HEK293 (cell line): ENCODE data around the gene CDK5.

Source experiments
- PBX3 ChIP-seq: sonication (generic); formaldehyde crosslinking; IDR thresholded peaks from 2 replicates; pipeline ENCODE4 v1.8.1; 2022; ENCODE audit warnings: mild to moderate bottlenecking, moderate library complexity, missing genetic modification reagents
- TCF7L2 ChIP-seq: IDR thresholded peaks from 2 replicates; pipeline ENCODE4 v1.6.1; 2011; ENCODE audit warnings: low read depth, mild to moderate bottlenecking, inconsistent platforms, low read length, moderate library complexity, borderline replicate concordance
- ZNF132 ChIP-seq: fragments of 450-650 bp; formaldehyde crosslinking; IDR thresholded peaks from 2 replicates; pipeline ENCODE4 v1.5.1; 2017; ENCODE audit warnings: missing biosample characterization, missing genetic modification characterization, borderline replicate concordance
- ZNF146 ChIP-seq: fragments of 450-650 bp; formaldehyde crosslinking; IDR thresholded peaks from 2 replicates; pipeline ENCODE4 v1.5.1; 2016; ENCODE audit warnings: missing biosample characterization, missing genetic modification characterization
- ZNF157 ChIP-seq: fragments of 450-650 bp; formaldehyde crosslinking; IDR thresholded peaks from 2 replicates; pipeline ENCODE4 v1.5.1; 2016; ENCODE audit warnings: missing biosample characterization, missing genetic modification characterization
- ZNF701 ChIP-seq: fragments of 450-650 bp; formaldehyde crosslinking; IDR thresholded peaks from 2 replicates; pipeline ENCODE4 v1.5.1; 2016; ENCODE audit warnings: missing biosample characterization, missing genetic modification characterization
- ZSCAN23 ChIP-seq: fragments of 450-650 bp; formaldehyde crosslinking; IDR thresholded peaks from 2 replicates; pipeline ENCODE4 v1.5.1; 2016; ENCODE audit warnings: missing biosample characterization, missing genetic modification characterization
- ZSCAN5A ChIP-seq: fragments of 450-650 bp; formaldehyde crosslinking; IDR thresholded peaks from 2 replicates; pipeline ENCODE4 v1.5.1; 2016; ENCODE audit warnings: missing biosample characterization, missing genetic modification characterization
- TF ChIP-seq, protein P1 (sequence below): fragments of 450-650 bp; formaldehyde crosslinking; IDR thresholded peaks from 2 replicates; pipeline ENCODE4 v1.5.1; 2016; ENCODE audit warnings: missing biosample characterization, missing genetic modification characterization
- TF ChIP-seq, protein P2 (sequence below): fragments of 450-650 bp; formaldehyde crosslinking; IDR thresholded peaks from 2 replicates; pipeline ENCODE4; 2016; ENCODE audit warnings: missing biosample characterization, missing genetic modification characterization
- TF ChIP-seq, protein P3 (sequence below): fragments of 450-650 bp; formaldehyde crosslinking; IDR thresholded peaks from 2 replicates; pipeline ENCODE4 v1.5.1; 2017; ENCODE audit warnings: missing biosample characterization, mild to moderate bottlenecking, missing genetic modification characterization, moderate library complexity

- TF ChIP-seq ZSCAN23 (tag by site-specific recombination) (no peak), ZNF157 (tag by site-specific recombination) (no peak), ZNF146 (tag by site-specific recombination) (no peak), TCF7L2 (no peak), PBX3 (CRISPR knock-in tag) (no peak), ZNF132 (tag by site-specific recombination) (no peak), ZNF701 (tag by site-specific recombination) (no peak), ZSCAN5A (no peak)
- TF ChIP-seq, protein P1, sequence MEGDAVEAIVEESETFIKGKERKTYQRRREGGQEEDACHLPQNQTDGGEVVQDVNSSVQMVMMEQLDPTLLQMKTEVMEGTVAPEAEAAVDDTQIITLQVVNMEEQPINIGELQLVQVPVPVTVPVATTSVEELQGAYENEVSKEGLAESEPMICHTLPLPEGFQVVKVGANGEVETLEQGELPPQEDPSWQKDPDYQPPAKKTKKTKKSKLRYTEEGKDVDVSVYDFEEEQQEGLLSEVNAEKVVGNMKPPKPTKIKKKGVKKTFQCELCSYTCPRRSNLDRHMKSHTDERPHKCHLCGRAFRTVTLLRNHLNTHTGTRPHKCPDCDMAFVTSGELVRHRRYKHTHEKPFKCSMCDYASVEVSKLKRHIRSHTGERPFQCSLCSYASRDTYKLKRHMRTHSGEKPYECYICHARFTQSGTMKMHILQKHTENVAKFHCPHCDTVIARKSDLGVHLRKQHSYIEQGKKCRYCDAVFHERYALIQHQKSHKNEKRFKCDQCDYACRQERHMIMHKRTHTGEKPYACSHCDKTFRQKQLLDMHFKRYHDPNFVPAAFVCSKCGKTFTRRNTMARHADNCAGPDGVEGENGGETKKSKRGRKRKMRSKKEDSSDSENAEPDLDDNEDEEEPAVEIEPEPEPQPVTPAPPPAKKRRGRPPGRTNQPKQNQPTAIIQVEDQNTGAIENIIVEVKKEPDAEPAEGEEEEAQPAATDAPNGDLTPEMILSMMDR: no peak
- TF ChIP-seq, protein P2, sequence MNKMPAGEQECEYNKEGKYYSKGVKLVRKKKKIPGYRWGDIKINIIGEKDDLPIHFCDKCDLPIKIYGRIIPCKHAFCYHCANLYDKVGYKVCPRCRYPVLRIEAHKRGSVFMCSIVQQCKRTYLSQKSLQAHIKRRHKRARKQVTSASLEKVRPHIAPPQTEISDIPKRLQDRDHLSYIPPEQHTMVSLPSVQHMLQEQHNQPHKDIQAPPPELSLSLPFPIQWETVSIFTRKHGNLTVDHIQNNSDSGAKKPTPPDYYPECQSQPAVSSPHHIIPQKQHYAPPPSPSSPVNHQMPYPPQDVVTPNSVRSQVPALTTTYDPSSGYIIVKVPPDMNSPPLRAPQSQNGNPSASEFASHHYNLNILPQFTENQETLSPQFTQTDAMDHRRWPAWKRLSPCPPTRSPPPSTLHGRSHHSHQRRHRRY (tag by site-specific recombination): no peak
- TF ChIP-seq, protein P3, sequence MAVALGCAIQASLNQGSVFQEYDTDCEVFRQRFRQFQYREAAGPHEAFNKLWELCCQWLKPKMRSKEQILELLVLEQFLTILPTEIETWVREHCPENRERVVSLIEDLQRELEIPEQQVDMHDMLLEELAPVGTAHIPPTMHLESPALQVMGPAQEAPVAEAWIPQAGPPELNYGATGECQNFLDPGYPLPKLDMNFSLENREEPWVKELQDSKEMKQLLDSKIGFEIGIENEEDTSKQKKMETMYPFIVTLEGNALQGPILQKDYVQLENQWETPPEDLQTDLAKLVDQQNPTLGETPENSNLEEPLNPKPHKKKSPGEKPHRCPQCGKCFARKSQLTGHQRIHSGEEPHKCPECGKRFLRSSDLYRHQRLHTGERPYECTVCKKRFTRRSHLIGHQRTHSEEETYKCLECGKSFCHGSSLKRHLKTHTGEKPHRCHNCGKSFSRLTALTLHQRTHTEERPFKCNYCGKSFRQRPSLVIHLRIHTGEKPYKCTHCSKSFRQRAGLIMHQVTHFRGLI (tag by site-specific recombination): no peak
These were observed 37.6 kb upstream of the CDK5 start for GRCh38 chr7:151095123-151095797.
